ENCODE data around the gene DPP7. TPM values are rescaled to one million over a fixed set of nuclear protein-coding genes. Genes with fewer than 3 reads are reported as not detected.

DPP7 gene
- total RNA-seq, 2 donors from 2014 or later, result 20.1 to 30.6 TPM

GRCh38 chr9:137113385-137114159 lies 961 bp downstream of the DPP7 start:
- DNase-seq, result no peak
- Histone ChIP-seq H3K4me1 (ENCODE audit: control insufficient read depth, insufficient read depth, low read length) (peaks cover 4% of the 10 kb centered on the region), H3K4me3 (ENCODE audit: low read length) (no peak overlapping the region), H3K27ac (ENCODE audit: low read depth, low read length) (no peak overlapping the region), H3K9me3 (ENCODE audit: control insufficient read depth, low read length) (no peaks in the 10 kb centered on the region), H3K9ac (ENCODE audit: extremely low read depth, low read length, poor library complexity, severe bottlenecking) (no peak overlapping the region), H3K36me3 (ENCODE audit: control insufficient read depth, insufficient read depth, low read length) (no peaks in the 10 kb centered on the region), H3K27me3 (ENCODE audit: control insufficient read depth, insufficient read depth, low read length, poor library complexity, severe bottlenecking) (peaks cover 28% of the 10 kb centered on the region)
- no peak overlapping the region for H3K27ac Mint-ChIP-seq
- no peaks in the 10 kb centered on the region for H3K9me3 Mint-ChIP-seq
- H3K36me3 Mint-ChIP-seq (ENCODE audit: low read depth), result peaks cover 2% of the 10 kb centered on the region
- H3K4me3 Mint-ChIP-seq, result peak overlapping the region; percentile 31
- peaks cover 7% of the 10 kb centered on the region for H3K4me1 Mint-ChIP-seq
- WGBS, 2 experiments (ENCODE audit: insufficient coverage in 1 of 2, insufficient read length in 1 of 2), result 59 to 90% methylated on average over 19 to 66 of the region's 66 CpGs
- TF ChIP-seq CTCF (conservative IDR thresholded peaks at IDR 0.05), result peak; percentile 35
- peaks cover 43% of the 10 kb centered on the region for H3K27me3 Mint-ChIP-seq (ENCODE audit: insufficient read depth)

- Histone ChIP-seq H3K27ac (ENCODE audit: low read depth, low read length) (no peak overlapping the region), H3K9me3 (ENCODE audit: control insufficient read depth, low read length) (no peaks in the 10 kb centered on the region), H3K4me1 (ENCODE audit: control insufficient read depth, insufficient read depth, low read length) (peaks cover 4% of the 10 kb centered on the region), H3K27me3 (ENCODE audit: control insufficient read depth, insufficient read depth, low read length, poor library complexity, severe bottlenecking) (peaks cover 28% of the 10 kb centered on the region), H3K36me3 (ENCODE audit: control insufficient read depth, insufficient read depth, low read length) (no peaks in the 10 kb centered on the region), H3K4me3 (ENCODE audit: low read length) (no peak overlapping the region), H3K9ac (ENCODE audit: extremely low read depth, low read length, poor library complexity, severe bottlenecking) (no peak overlapping the region)
- WGBS, 2 experiments (ENCODE audit: insufficient coverage in 1 of 2, insufficient read length in 1 of 2), result 94 to 95% methylated on average over 29 to 42 of the region's 42 CpGs
- H3K27me3 Mint-ChIP-seq (ENCODE audit: insufficient read depth), result peaks cover 42% of the 10 kb centered on the region
- H3K9me3 Mint-ChIP-seq, result no peaks in the 10 kb centered on the region
- no peak for TF ChIP-seq CTCF (conservative IDR thresholded peaks at IDR 0.05)
- H3K4me1 Mint-ChIP-seq, result peaks cover 7% of the 10 kb centered on the region
- DNase-seq, result no peak
- H3K4me3 Mint-ChIP-seq, result peak overlapping the region; percentile 31
- no peak overlapping the region for H3K27ac Mint-ChIP-seq
- H3K36me3 Mint-ChIP-seq (ENCODE audit: low read depth), result peaks cover 2% of the 10 kb centered on the region
These were observed 1.8 kb downstream of the DPP7 start for GRCh38 chr9:137112564-137113384.

- H3K4me1 ChIP-seq (ENCODE audit: control insufficient read depth, insufficient read depth, low read length), result peaks cover 4% of the 10 kb centered on the region
- H3K9me3 Mint-ChIP-seq, result no peaks in the 10 kb centered on the region
- H3K27ac ChIP-seq (ENCODE audit: low read depth, low read length), result no peak overlapping the region
- H3K9ac ChIP-seq (ENCODE audit: extremely low read depth, low read length, poor library complexity, severe bottlenecking), result no peak overlapping the region
- no peaks in the 10 kb centered on the region for H3K36me3 ChIP-seq (ENCODE audit: control insufficient read depth, insufficient read depth, low read length)
- no peak for TF ChIP-seq CTCF (conservative IDR thresholded peaks at IDR 0.05)
- WGBS, 2 experiments (ENCODE audit: insufficient coverage in 1 of 2, insufficient read length in 1 of 2), result 87 to 96% methylated on average over 14 to 35 of the region's 35 CpGs
- H3K9me3 ChIP-seq (ENCODE audit: control insufficient read depth, low read length), result no peaks in the 10 kb centered on the region
- H3K27me3 Mint-ChIP-seq (ENCODE audit: insufficient read depth), result peaks cover 35% of the 10 kb centered on the region
- no peak overlapping the region for H3K4me3 ChIP-seq (ENCODE audit: low read length)
- H3K27ac Mint-ChIP-seq, result no peak overlapping the region
- H3K27me3 ChIP-seq (ENCODE audit: control insufficient read depth, insufficient read depth, low read length, poor library complexity, severe bottlenecking), result peaks cover 28% of the 10 kb centered on the region
- H3K4me3 Mint-ChIP-seq, result no peak overlapping the region
- H3K36me3 Mint-ChIP-seq (ENCODE audit: low read depth), result peaks cover 2% of the 10 kb centered on the region
- peaks cover 7% of the 10 kb centered on the region for H3K4me1 Mint-ChIP-seq
- DNase-seq, result no peak
These were observed 2.6 kb downstream of the DPP7 start for GRCh38 chr9:137111788-137112563.
